CD1c-positive myeloid dendritic cell (primary cell): ENCODE results near the gene CMBL.

Experiments
- DNase-seq: peaks from one replicate; pipeline ENCODE4 v3.0.0-alpha.2; 2016; ENCODE audit errors: extremely low spot score

Gene CMBL

DNA sequence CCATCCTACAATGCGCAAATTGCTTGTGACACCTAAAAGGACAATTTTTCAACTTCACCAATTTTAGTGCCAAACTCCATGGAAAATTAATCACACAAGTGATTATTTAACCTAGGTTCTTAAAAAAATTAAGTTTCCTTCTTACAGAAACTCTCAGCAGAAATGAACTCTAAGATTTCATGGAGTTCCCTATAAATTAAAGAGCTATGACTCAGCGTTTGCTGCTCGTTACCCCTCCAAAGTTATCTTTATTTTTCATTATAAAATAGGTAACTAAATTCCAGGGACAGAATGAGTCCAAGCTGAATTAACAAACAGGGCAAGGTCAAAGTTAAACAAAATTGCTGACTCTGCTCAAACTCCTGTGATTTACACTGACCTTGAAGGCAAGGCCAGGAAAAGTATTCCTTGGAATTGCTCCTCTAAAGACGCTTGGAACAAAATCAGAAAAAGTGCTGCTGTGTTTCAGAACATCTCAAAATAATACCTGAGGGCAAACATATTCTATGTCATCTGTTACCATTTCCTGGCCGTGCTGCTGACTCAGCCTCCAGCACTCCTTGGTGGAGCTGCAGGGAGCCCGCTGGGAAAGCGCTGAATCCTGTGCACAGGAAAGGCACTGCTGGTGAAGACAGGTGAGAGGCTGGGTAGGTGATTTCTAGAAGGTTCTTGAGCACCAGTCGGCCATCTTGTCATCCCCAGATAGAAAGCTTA lies 2.5 kb upstream of the CMBL start:
- DNase-seq, result no peak

GRCh38 chr5:10308844-10309243 lies 1.1 kb upstream of the CMBL start:
- DNase-seq, result no peak

DNA sequence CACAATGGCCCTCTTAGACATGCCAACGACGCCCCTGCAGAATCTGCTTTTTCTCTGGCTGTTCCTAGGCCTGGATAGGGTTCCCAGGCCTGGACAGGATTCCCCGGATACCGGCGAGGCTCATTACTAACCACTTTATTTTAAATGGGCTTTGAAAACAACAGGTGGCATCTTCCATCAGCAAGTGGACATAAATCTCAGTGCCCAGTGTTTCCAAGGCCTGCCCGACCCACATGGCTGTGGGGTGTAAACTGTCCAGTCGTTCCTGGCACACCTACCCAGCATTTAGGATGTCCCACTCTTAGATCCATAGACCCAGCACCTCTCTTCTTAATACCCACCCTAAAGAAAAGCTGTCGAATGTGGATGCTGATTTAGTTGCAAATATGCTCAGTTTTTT lies 896 bp downstream of the CMBL start:
- DNase-seq, result no peak

- no peak for DNase-seq
Observed at GRCh38 chr5:10306114-10306513, 1.6 kb downstream of the CMBL start.

DNA sequence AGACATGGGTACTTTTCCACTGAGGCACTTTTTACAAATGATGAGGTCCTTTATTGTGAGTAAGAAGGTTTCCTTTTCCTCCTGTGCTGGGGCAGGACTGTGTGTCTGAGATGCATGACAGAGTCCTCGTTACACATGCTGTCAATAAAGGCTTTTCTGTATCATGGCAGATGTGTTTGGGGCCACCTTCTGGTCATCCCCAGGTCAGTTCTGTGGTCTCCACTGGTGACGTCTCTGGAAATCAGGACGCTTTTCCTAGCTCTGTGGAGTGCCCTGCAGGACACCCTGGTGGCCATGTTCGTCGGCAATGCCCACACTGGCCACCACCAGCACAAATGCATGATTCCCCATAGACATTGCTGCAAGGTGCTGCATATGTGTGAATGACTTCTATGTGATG lies 2.8 kb downstream of the CMBL start:
- no peak for DNase-seq

- DNase-seq, result no peak
Observed at GRCh38 chr5:10303699-10304170, 4.0 kb downstream of the CMBL start.

DNA sequence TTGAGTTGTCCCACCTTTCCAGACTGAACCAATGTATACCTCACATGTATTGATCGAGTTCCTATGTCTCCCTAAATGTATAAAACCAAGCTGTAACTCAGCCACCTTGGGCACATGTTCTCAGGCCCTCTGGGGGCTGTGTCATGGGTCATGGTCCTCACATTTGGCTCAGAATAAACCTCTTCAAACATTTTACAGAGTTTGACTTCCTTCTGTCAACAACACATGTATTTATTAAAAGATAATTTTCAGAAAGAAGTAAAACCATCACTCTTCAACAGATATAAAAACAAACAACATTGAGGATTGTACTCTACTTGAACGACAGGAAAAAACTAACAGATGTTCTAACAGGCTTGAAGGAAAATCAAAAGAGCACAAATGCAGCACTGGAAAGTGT lies 4.5 kb downstream of the CMBL start:
- DNase-seq, result no peak

DNA sequence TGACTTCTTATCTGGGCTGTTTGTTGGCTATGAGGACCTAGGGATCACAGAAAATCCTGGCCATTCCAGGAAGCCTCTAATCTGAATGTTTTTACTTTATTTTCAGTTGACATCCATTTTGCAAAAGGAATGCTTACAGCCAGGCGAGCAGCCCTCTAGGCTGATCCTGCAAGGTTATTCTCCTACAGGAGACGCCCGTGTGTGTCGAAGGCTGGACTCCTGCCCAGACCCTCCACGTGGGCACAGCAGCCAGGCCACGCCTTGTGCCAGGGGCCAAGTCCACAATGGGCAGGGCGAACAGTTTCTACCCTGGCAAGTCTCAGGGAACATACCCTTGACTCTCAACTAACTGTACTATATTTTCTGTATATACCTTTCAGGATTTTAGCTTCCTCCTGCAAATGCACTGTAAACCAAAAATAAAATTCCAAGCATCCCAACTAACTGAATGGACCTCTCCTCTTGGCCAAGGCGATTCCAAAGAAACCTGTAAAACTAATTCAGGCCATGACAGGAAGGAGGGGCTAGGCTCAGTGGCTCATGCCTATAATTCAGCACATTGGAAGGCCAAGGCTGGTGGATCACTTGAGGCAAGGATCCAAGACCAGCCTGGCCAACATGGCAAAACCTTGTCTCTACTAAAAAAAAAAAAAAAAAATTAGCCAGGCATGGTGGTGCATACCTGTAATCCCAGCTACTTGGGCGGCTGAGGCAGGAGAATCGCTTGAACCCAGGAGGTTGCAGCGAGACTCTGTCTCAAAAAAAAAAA lies 5.7 kb downstream of the CMBL start:
- DNase-seq, result no peak

DNA sequence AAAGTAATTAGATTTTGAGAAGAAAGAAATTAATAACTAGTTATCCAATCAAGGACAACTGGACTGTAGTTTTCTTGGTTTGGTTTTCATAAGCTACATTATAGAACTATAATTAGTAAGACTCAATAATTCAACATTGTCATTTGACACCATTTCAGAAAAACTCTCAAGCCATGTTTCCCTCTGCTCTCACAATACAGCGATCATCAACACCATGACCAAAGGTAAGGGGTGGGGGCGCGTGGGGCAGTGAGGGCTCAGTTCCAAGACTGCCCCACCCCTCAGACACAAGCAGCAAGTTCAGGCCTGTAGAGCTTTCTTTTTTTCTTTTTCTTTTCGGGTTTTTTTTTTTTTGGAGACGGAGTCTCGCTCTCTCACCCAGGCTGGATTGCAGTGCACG lies 6.4 kb downstream of the CMBL start:
- DNase-seq, result no peak

GRCh38 chr5:10300246-10300645 lies 7.5 kb downstream of the CMBL start:
- no peak for DNase-seq

- DNase-seq, result no peak
Observed at GRCh38 chr5:10297646-10298204, 10.0 kb downstream of the CMBL start.

- DNase-seq, result no peak
Observed at GRCh38 chr5:10295619-10296326, 11.9 kb downstream of the CMBL start.

GRCh38 chr5:10293907-10294662 lies 13.6 kb downstream of the CMBL start:
- no peak for DNase-seq

DNA sequence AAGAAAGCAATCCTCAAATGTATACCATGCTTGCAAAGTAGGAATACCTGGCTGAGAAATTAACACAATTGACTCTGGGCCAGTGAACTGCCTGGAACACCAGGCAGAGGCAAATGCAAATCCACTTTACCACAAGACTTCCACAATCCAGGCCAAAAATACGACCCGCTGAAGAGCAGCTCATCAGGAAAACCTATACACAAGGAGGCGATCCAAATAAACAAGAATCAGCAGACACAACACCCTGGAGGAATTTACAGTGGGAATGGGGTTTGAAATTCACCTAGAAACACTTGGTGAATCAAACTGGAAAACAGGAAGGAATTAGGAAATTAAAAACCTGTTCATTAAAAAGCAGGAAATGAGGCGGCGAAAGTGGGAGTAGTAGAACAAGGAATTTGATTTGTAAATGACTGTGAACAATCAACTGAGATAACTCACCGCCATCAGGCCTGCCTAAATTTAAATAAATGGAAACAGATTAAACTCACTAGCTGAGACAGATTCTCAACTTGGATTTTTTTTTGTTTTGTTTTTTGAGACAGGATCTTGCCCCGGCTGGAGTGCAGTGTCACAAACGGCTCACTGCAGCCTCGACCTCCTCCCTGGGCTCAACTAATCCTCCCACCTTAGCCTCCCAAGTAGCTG lies 15.9 kb downstream of the CMBL start:
- DNase-seq, result no peak

GRCh38 chr5:10290438-10290837 lies 17.3 kb downstream of the CMBL start:
- no peak for DNase-seq

DNA sequence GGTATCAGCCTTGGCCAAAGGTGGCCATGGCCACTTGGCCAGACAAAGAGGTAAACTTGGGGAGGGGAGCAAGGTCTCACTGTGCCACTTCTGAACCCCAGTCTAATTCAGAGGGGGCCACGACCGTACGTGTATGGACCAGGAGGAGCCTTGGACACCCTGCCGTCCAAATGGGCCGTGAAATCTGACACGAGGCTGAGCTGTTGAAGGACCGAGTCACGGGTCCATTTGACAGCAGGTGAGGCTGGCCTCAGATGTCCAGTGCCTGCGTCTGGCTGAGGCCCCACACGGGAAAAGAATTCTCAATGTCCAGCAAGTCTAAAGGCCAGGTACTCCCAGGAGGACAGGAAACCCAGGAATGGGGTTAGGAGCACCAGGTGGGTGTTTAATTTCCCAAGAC lies 17.7 kb downstream of the CMBL start:
- DNase-seq, result no peak

DNA sequence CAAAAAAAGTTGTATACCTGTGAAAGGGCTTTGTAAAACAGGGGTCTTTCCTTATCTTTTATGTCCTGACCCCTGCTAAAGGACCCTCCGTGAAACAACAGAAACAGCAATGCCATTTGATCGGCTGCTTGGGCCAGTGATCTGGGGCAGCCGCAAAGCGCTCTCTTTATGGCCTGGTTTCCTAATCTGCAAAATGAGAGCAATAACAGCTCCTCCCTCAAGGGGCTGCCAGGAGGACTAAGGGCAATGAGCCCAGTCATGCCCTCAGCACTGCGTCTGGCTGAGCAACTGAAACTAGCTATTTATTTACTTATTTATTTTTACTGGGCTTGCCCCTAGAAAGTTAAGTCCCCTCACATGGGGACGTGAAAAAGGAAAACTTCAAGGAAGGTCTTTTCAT lies 18.3 kb downstream of the CMBL start:
- no peak for DNase-seq

DNA sequence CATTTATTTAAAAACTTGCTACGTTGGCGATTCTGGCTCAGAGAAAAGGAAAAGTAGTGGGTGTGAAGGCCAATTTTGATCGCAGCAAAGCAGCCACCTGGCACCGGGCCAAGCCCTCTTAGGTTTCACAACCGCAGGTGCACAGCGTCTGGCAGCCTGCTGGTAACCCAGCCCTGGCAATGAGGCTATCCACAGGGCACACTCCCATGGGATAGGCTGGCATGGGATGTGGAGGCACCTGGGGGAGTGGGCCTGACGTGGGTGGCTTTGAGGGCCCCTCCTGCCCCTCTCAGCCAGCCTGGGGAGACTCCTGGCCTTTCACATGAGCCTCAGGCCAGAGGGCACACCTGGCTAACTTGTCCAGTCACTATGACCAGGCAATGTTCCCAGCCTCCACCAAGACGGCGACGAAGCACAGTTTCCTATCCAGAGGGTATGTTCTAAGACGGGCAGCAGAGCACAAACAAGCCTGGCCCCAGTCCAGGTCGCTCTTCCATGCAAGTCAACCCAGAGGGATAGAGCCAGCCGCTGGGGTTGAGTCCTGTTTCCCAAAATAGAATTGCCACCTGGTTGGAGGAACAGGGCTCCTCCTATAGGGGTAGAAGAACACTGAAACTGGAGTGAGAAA lies 19.0 kb downstream of the CMBL start:
- no peak for DNase-seq

GRCh38 chr5:10286862-10287227 lies 20.9 kb downstream of the CMBL start:
- no peak for DNase-seq

DNA sequence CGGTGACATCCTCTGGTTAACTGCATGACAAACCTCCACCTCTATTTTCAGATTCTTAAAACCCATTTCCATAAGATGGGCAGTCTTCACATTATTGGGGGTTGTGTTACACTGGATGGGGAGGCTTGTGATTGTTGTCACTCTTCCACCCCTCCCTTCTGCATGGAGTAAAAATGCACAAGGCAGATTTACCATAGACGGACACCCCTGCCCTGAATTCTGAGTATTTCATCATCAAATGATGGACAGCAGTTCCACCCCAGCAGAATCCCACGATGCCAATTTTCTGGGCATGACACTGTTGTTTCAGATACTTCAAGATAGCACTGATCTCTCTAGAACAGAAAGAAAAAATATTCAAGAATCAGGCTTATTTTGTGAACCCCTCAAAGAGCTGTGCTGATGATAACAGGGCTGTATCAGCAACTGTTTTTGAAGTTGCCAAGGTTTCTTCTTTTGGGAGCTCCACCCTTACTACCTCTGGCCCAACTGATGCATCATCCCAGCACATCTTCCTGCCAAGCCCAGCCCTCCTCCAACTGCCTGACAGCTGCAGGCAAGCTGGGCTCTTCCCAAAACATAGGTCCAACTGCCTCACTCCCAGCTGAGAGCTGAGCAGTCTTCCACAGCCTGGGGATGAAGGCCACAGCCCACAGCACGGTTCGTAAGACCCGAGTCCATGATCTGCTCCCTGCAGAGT lies 21.4 kb downstream of the CMBL start:
- DNase-seq, result no peak
